Psoas muscle (tissue), 8 donors: ENCODE data around the gene PALLD. TPM values are rescaled to one million over a fixed set of nuclear protein-coding genes. Genes with fewer than 3 reads are reported as not detected.
A peak's percentile ranks its signal among the peaks of the same experiment; 100 is the strongest.
"Not testable (repeated sequence)": the region's sequence is repeated elsewhere in the genome, so short reads cannot be mapped to it uniquely, and the experiment has no call there.

Source experiments
- ATAC-seq, 4 donors: fragments of 200-7000 bp; cut with Tn5 transposase; one replicate each; pipeline ENCODE4 v1.9.1; 2020; ENCODE audit warnings: moderate library complexity in 3 of 4, mild to moderate bottlenecking in 2 of 4
- DNase-seq, 2 donors: peaks; one replicate each; pipeline ENCODE4 v3.0.0-alpha.2; 2020
- H3K27ac ChIP-seq: fragments of 200-600 bp; one replicate; pipeline ENCODE4 v1.8.0; 2022
- H3K27me3 ChIP-seq, 3 donors: fragments of 200-600 bp in 1 of 3; one replicate each; pipeline versions ENCODE4 v1.6.1 to v1.8.0; 2013 to 2022; ENCODE audit warnings: low read length in 2 of 3, mild to moderate bottlenecking in 2 of 3, moderate library complexity in 1 of 3; ENCODE audit not compliant: insufficient read depth in 3 of 3
- H3K36me3 ChIP-seq, 2 donors: fragments of 200-600 bp in 1 of 2; one replicate each; pipeline versions ENCODE4 v1.6.1 to v1.8.0; 2013 to 2022; ENCODE audit warnings: low read depth in 1 of 2, mild to moderate bottlenecking in 1 of 2, moderate library complexity in 1 of 2; ENCODE audit not compliant: insufficient read depth in 1 of 2
- H3K4me1 ChIP-seq: fragments of 200-600 bp; one replicate; pipeline ENCODE4 v1.8.0; 2022
- H3K4me3 ChIP-seq: fragments of 200-600 bp; one replicate; pipeline ENCODE4 v1.8.0; 2022; ENCODE audit warnings: mild to moderate bottlenecking
- H3K9me3 ChIP-seq: fragments of 200-600 bp; one replicate; pipeline ENCODE4 v1.8.0; 2022
- CTCF ChIP-seq: fragments of 200-600 bp; IDR thresholded peaks from one replicate; pipeline ENCODE4 v1.8.0; 2022; ENCODE audit warnings: antibody characterized with exemption
- WGBS, 3 donors: extraction: QIAGEN DNeasy Blood & Tissue Kit; methylation state at CpG; one replicate each; pipeline versions ENCODE4 v1.1.6 to v1.1.7; 2013; 5-methylcytosine and 5-hydroxymethylcytosine counted together
- intact Hi-C, 2 donors: fragments of 100-400 bp; cut with DNase I; formaldehyde crosslinking; loops; one replicate each; pipeline versions ENCODE4 v1.11.0 to v1.14.2; 2022
- polyA plus RNA-seq, 3 donors: library from polyadenylated mRNA; stranded (reverse); fragments of 200-250 nt; gene quantifications; one replicate each; pipeline ENCODE4 v1.2.3, GENCODE V29; 2013
- total RNA-seq, 4 donors: library from RNA; stranded (reverse); fragmentation: NEBNext Ultra II Directional in 2 of 4; extraction: Animal tissue kit (Norgen Biotek cat#: 25700) in 2 of 4; gene quantifications; one replicate each; pipeline versions ENCODE4 v1.2.1 to v1.2.4, GENCODE V29; 2021 to 2023
- donor health status: healthy with polysubstance abuse.
- donor health status: DM: no; HTN: no; CAD: no; lungs with moderate emphysema.
- donor health status: Bipolar disorder and iron deficiency.
- donor health status: healthy.
- donor health status: DM: yes; HTN: yes; CAD: no.
- donor health status: DM: no; HTN: no; CAD: no.
- donor health status: DM: no; HTN: no; CAD: no.
- donor health status: DM: yes; HTN: yes; CAD: no.

PALLD gene
- total and polyA plus RNA-seq, 7 donors: 19.2 to 245 (median 168) TPM

GRCh38 chr4:168928875-168929274 lies 432.0 kb downstream of the PALLD start:
- Histone ChIP-seq H3K27ac (no peak overlapping the region), H3K4me1 (no peaks in the 10 kb centered on the region), H3K27me3 (no peaks in the 10 kb centered on the region), H3K4me3 (no peak overlapping the region), H3K9me3 (peaks cover 23% of the 10 kb centered on the region), H3K36me3 (peaks cover 9 to 67% of the 10 kb centered on the region in 2 donors)
- ATAC-seq: no peak
- no peak for DNase-seq
- intact Hi-C loops: loop anchor here (5.0 to 10.0 kb wide), 4 partner anchors 78 to 744 kb away; no protein-coding TSS in a partner anchor
- WGBS, 3 donors: 93 to 98% (median 96%) methylated on average over 3 of the region's 3 CpGs
- no peak for TF ChIP-seq CTCF

- ATAC-seq (peak in 3 of 4 donors; percentile 22 to 50 (median 50)), DNase-seq (no peak)
- H3K4me1 ChIP-seq: no peaks in the 10 kb centered on the region
- H3K36me3 ChIP-seq: peaks cover 4 to 51% of the 10 kb centered on the region in 2 donors
- H3K27me3 ChIP-seq: no peaks in the 10 kb centered on the region
- 79 to 85% (median 80%) methylated on average over 6 of the region's 6 CpGs for WGBS, 3 donors
- H3K4me3 ChIP-seq: no peak overlapping the region
- intact Hi-C loops: no loop called here
- peaks cover 29% of the 10 kb centered on the region for H3K9me3 ChIP-seq
- H3K27ac ChIP-seq: no peak overlapping the region
- TF ChIP-seq CTCF: no peak
Measured at GRCh38 chr4:168930413-168931196, 433.8 kb downstream of the PALLD start.

GRCh38 chr4:168931215-168931650 lies 434.4 kb downstream of the PALLD start:
- H3K27me3 ChIP-seq: no peaks in the 10 kb centered on the region
- H3K4me3 ChIP-seq: no peak overlapping the region
- ATAC-seq: peak; percentile 26 to 54 (median 40)
- no peak for TF ChIP-seq CTCF
- peaks cover 4 to 44% of the 10 kb centered on the region in 2 donors for H3K36me3 ChIP-seq
- no peaks in the 10 kb centered on the region for H3K4me1 ChIP-seq
- intact Hi-C loops: no loop called here
- H3K27ac ChIP-seq: no peak overlapping the region
- no peak for DNase-seq
- H3K9me3 ChIP-seq: peaks cover 29% of the 10 kb centered on the region

- TF ChIP-seq CTCF: no peak
- intact Hi-C loops: no loop called here
- Histone ChIP-seq H3K36me3 (peaks cover 4 to 35% of the 10 kb centered on the region in 2 donors), H3K27me3 (no peaks in the 10 kb centered on the region), H3K4me1 (no peaks in the 10 kb centered on the region), H3K4me3 (no peak overlapping the region), H3K27ac (no peak overlapping the region), H3K9me3 (peaks cover 29% of the 10 kb centered on the region)
- ATAC-seq (no peak), DNase-seq (no peak)
Measured at GRCh38 chr4:168932138-168932537, 435.3 kb downstream of the PALLD start.

- DNase-seq: no peak
- Histone ChIP-seq H3K27ac (no peak overlapping the region), H3K36me3 (peaks cover 0 to 22% of the 10 kb centered on the region in 2 donors), H3K27me3 (no peaks in the 10 kb centered on the region), H3K9me3 (peaks cover 40% of the 10 kb centered on the region), H3K4me1 (no peaks in the 10 kb centered on the region), H3K4me3 (no peak overlapping the region)
- no peak for TF ChIP-seq CTCF
- ATAC-seq: no peak
- intact Hi-C loops: no loop called here
Measured at GRCh38 chr4:168933423-168933822, 436.6 kb downstream of the PALLD start.

GRCh38 chr4:168937473-168937872 lies 440.6 kb downstream of the PALLD start:
- H3K27me3 ChIP-seq, H3K4me3 ChIP-seq, ATAC-seq, H3K4me1 ChIP-seq, DNase-seq, intact Hi-C loops, H3K36me3 ChIP-seq, H3K27ac ChIP-seq: not testable (repeated sequence)
- WGBS, 3 donors: 96 to 98% (median 96%) methylated on average over 3 of the region's 3 CpGs
- peaks cover 36% of the 10 kb centered on the region for H3K9me3 ChIP-seq
